Epithelial cell of esophagus (primary cell): Measurements from ENCODE around the gene SMCHD1.

Experiments
- DNase-seq: peaks from one replicate; pipeline ENCODE4 v3.0.0; 2010; ENCODE audit warnings: low read depth
- H3K4me3 ChIP-seq: 2 replicates; pipeline ENCODE4 v1.5.1; 2011; ENCODE audit warnings: mild to moderate bottlenecking, low read length, control low read depth
- TF ChIP-seq, protein P1 (sequence below): IDR thresholded peaks from 2 replicates; pipeline ENCODE4 v1.5.1; 2011; ENCODE audit warnings: low read depth, mild to moderate bottlenecking, low read length, control low read depth, inconsistent platforms; ENCODE audit not compliant: insufficient read depth; ENCODE audit errors: missing control alignments

Gene SMCHD1

DNA sequence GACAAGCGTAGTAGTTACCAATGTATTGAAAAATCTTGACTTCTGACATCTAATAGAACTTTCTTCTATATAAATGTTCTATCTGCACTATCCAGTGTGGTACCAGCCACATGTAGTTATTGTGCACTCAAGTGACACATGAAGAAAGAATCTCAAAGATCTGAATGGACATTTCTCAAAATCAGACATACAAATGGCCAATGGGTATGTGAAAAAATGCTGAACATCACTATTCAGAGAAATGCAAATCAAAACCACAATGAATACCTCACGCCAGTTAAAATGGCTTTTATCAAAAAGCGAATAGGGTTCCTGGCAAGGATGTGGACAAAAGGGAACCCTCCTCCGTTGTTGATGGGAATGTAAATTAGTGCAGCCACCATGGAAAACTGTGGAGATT lies 37.5 kb upstream of the SMCHD1 start:
- TF ChIP-seq, protein P1, sequence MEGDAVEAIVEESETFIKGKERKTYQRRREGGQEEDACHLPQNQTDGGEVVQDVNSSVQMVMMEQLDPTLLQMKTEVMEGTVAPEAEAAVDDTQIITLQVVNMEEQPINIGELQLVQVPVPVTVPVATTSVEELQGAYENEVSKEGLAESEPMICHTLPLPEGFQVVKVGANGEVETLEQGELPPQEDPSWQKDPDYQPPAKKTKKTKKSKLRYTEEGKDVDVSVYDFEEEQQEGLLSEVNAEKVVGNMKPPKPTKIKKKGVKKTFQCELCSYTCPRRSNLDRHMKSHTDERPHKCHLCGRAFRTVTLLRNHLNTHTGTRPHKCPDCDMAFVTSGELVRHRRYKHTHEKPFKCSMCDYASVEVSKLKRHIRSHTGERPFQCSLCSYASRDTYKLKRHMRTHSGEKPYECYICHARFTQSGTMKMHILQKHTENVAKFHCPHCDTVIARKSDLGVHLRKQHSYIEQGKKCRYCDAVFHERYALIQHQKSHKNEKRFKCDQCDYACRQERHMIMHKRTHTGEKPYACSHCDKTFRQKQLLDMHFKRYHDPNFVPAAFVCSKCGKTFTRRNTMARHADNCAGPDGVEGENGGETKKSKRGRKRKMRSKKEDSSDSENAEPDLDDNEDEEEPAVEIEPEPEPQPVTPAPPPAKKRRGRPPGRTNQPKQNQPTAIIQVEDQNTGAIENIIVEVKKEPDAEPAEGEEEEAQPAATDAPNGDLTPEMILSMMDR = no peak
- H3K4me3 ChIP-seq = no peak overlapping the region
- no peak for DNase-seq

DNA sequence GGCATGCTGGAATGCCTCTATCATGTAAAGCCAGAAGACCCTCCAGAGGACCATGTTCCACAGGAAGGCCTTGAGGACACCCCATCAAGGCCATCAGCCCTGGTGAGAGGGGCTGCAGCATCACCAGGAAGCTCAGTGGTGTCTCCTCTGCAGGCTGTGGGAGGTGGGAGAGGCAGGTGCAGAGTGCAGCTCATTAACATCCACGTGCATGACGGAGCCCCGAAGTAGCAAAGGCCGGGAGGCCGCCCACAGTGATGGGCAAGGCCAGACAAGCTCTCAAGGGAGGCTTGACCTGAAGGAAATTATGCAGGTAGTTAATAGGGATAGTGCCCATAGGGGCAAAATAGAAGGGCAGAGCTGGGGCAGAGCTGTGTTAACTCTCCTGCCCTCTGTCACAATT lies 30.3 kb upstream of the SMCHD1 start:
- TF ChIP-seq, protein P1 = no peak
- DNase-seq = no peak
- H3K4me3 ChIP-seq = no peak overlapping the region

DNA sequence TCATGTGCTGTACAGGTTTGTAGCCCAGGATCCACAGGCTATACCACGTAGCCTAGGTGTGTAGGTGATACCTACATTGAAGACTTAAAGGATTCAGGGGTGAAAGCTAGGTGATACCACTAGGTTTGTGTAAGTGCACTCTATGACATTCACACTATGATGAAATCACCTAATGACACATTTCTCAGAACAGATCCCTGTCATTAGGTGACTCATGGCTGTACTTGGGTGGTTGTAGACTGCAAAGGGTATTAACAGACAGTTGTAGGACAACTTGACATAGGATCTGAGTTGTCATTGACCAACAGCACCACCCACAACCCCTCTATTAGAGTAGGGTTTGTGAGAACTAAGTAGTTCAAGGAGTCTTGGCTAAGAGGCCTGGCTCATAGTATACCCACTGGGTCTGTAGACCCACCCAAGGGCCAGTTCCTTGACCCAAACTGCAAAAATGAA lies 27.7 kb upstream of the SMCHD1 start:
- DNase-seq = peak; percentile 86
- TF ChIP-seq, protein P1 = no peak
- no peak overlapping the region for H3K4me3 ChIP-seq

DNA sequence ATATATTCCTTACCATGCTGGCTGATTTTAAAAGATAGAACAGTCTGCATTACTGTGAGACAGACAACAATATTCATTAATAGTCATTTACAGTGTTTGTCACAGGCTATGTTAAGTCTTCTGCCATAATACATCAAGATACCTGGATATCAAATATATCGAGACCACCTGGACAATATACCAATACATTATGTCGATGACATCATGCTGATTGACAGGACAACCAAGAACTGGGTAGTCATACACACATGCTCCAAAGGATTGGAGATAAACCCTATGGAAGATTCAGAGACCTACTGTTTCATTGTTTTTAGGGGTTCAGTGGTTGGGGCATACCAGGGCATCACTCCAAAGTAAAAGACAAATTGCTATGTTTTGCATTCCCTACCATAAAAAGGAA lies 26.5 kb upstream of the SMCHD1 start:
- DNase-seq = no peak
- TF ChIP-seq, protein P1 = no peak
- no peak overlapping the region for H3K4me3 ChIP-seq

DNA sequence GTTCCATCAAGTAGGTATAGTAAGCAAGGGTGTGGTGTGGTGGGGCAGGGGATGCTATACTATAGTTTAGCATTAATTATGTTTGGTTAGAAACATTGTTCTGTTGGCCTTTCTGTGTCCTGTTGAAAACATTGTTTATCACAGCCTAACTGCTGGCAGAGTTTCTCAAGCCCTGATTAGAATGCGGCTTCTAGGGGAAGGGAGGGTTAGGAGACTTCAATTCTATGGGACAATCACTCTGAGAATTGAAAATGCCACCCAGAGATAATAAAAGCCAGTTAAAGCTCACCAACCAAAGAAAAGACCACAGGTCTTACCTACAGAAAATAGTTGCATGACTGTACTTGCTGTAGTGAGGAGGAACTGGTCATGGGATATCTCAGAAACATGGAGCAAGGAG lies 19.9 kb upstream of the SMCHD1 start:
- H3K4me3 ChIP-seq = no peak overlapping the region
- TF ChIP-seq, protein P1 = no peak
- DNase-seq = no peak

DNA sequence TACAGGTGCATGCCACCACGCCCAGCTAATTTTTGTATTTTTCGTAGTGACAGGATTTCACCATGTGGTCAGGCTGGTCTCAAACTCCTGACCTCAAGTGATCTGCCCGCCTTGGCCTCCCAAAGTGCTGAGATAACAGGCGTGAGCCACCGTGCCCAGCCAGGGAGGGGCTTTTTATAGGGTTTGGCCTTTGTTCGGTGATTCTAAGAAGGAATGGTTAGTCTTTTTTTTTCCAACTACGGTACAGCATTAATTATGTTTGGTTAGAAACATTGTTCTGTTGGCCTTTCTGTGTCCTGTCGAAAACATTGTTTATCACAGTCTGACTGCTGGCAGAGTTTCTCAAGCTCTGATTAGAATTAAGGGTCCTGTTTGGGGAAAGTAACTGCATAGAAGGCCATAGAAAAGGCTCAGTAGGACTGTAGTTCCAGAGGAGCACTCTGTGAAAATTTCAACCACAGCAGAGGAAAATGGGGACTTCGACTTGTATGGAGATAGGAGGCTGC lies 19.3 kb upstream of the SMCHD1 start:
- no peak overlapping the region for H3K4me3 ChIP-seq
- no peak for DNase-seq
- TF ChIP-seq, protein P1 = no peak

DNA sequence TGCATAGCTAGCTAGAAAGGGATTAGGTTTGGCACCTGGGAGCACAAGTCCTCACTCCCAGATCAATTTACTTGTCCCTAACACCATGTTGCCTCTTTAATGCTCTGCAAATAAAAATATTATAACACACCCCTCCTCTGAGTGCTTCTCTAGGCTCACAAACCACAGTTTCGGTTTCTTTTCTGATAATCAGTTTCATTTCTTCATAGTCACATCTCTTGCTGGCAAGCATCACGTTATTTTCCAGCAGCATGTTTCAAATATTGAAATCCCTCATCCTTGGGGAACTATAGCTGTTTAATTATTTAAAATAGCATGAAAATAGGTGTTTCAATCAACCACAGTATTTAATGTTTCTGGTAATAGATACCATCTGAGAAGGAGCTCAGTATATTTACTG lies 13.9 kb upstream of the SMCHD1 start:
- no peak for DNase-seq
- H3K4me3 ChIP-seq = no peak overlapping the region
- TF ChIP-seq, protein P1 = no peak
